Osteoblast (primary cell): ENCODE measurements around the gene SCN4A. TPM values are rescaled to one million over a fixed set of nuclear protein-coding genes. Genes with fewer than 3 reads are reported as not detected.
A peak's percentile ranks its signal among the peaks of the same experiment; 100 is the strongest.
"Not testable (repeated sequence)": the region's sequence is repeated elsewhere in the genome, so short reads cannot be mapped to it uniquely, and the experiment has no call there.

Source experiments
- DNase-seq: peaks from one replicate; pipeline ENCODE4 v3.0.0; 2011; ENCODE audit warnings: low spot score, mixed read lengths; ENCODE audit not compliant: insufficient read length; ENCODE audit errors: missing footprints
- H2AFZ ChIP-seq: 2 replicates; pipeline ENCODE4 v1.6.0; 2011; ENCODE audit warnings: mild to moderate bottlenecking, low read length
- H3K27ac ChIP-seq: 2 replicates; pipeline ENCODE4 v1.5.1; 2011; ENCODE audit warnings: mild to moderate bottlenecking, low read depth, low read length, moderate library complexity
- H3K27me3 ChIP-seq: 2 replicates; pipeline ENCODE4 v1.6.0; 2012; ENCODE audit warnings: mild to moderate bottlenecking, control low read depth, inconsistent platforms, low read length, moderate library complexity; ENCODE audit not compliant: insufficient read depth
- H3K36me3 ChIP-seq: 2 replicates; pipeline ENCODE4 v1.5.1; 2011; ENCODE audit warnings: mild to moderate bottlenecking, low read length, control low read depth, moderate library complexity; ENCODE audit not compliant: insufficient read depth
- H3K4me1 ChIP-seq: 2 replicates; pipeline ENCODE4 v1.5.1; 2011; ENCODE audit warnings: mild to moderate bottlenecking, low read length, control low read depth, moderate library complexity; ENCODE audit not compliant: insufficient read depth
- H3K4me2 ChIP-seq: 2 replicates; pipeline ENCODE4 v1.6.0; 2011; ENCODE audit warnings: mild to moderate bottlenecking, low read length; ENCODE audit not compliant: insufficient read depth
- H3K4me3 ChIP-seq: fragments of 200-600 bp; sonication (generic); 3 replicates; pipeline ENCODE4 v1.5.1; 2012; ENCODE audit warnings: mild to moderate bottlenecking, low read length, inconsistent platforms; ENCODE audit not compliant: insufficient read depth
- H3K79me2 ChIP-seq: 2 replicates; pipeline ENCODE4 v1.6.0; 2012; ENCODE audit warnings: mild to moderate bottlenecking, low read length, control low read depth, inconsistent platforms; ENCODE audit not compliant: insufficient read depth
- H3K9me3 ChIP-seq: 2 replicates; pipeline ENCODE4 v1.5.1; 2011; ENCODE audit warnings: low read depth, low read length, control low read depth
- H4K20me1 ChIP-seq: 2 replicates; pipeline ENCODE4 v1.6.0; 2012; ENCODE audit warnings: mild to moderate bottlenecking, low read length, control low read depth; ENCODE audit not compliant: insufficient read depth
- CTCF ChIP-seq: IDR thresholded peaks from 2 replicates; pipeline ENCODE4 v1.5.1; 2011; ENCODE audit warnings: mild to moderate bottlenecking, low read depth, low read length, moderate library complexity; ENCODE audit errors: extremely low read depth
- total RNA-seq: library from RNA; depleted of rRNA; stranded (reverse); fragments of >200 nt; gene quantifications from 2 replicates; pipeline ENCODE4 v1.2.3, GENCODE V29; 2012

SCN4A gene
- total RNA-seq, 1 donor: not detected

- Histone ChIP-seq H3K4me2 (no peak overlapping the region), H3K9me3 (peaks cover 4% of the 10 kb centered on the region), H3K79me2 (no peaks in the 10 kb centered on the region), H3K4me3 (no peak overlapping the region), H3K36me3 (no peaks in the 10 kb centered on the region), H4K20me1 (no peaks in the 10 kb centered on the region), H3K27me3 (peaks cover 5% of the 10 kb centered on the region), H2AFZ (no peak overlapping the region), H3K27ac (no peak overlapping the region), H3K4me1 (peaks cover 12% of the 10 kb centered on the region)
- peak; percentile 97 for DNase-seq
- no peak for TF ChIP-seq CTCF
Measured at GRCh38 chr17:63984651-63985386, 12.1 kb upstream of the SCN4A start.

- H3K79me2 ChIP-seq: no peaks in the 10 kb centered on the region
- peak; percentile 73 for DNase-seq
- no peaks in the 10 kb centered on the region for H3K36me3 ChIP-seq
- H3K27me3 ChIP-seq: peaks cover 7% of the 10 kb centered on the region
- no peak overlapping the region for H2AFZ ChIP-seq
- H3K9me3 ChIP-seq: peaks cover 4% of the 10 kb centered on the region
- H4K20me1 ChIP-seq: no peaks in the 10 kb centered on the region
- H3K27ac ChIP-seq: no peak overlapping the region
- H3K4me3 ChIP-seq: no peak overlapping the region
- no peak overlapping the region for H3K4me2 ChIP-seq
- no peak for TF ChIP-seq CTCF
- peaks cover 12% of the 10 kb centered on the region for H3K4me1 ChIP-seq
Measured at GRCh38 chr17:63984236-63984635, 11.5 kb upstream of the SCN4A start.

- Histone ChIP-seq H3K4me1 (peaks cover 12% of the 10 kb centered on the region), H3K9me3 (peaks cover 4% of the 10 kb centered on the region), H4K20me1 (no peaks in the 10 kb centered on the region), H3K36me3 (no peaks in the 10 kb centered on the region), H3K4me2 (no peak overlapping the region), H2AFZ (no peak overlapping the region), H3K79me2 (no peaks in the 10 kb centered on the region), H3K4me3 (no peak overlapping the region), H3K27me3 (peaks cover 3% of the 10 kb centered on the region), H3K27ac (no peak overlapping the region)
- no peak for TF ChIP-seq CTCF
- peak; percentile 39 for DNase-seq
Measured at GRCh38 chr17:63983320-63983719, 10.6 kb upstream of the SCN4A start.

DNA sequence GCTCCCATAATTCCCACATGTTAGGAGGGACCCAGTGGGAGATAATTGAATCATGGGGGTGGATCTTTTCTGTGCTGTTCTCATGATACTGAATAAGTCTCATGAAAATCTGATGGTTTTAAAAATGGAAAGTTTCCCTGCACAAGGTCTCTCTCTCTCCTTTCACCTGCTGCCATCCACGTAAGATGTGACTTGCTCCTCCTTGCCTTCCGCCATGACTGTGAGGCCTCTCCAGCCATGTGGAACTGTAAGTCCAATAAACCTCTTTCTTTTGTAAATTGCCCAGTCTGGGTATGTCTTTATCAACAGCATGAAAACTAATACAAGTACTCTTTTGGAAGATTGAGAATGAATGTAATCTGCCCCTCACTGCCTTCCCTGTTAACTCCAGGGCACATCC, 9.9 kb upstream of the SCN4A start:
- not testable (repeated sequence) for H3K4me3 ChIP-seq, H3K9me3 ChIP-seq, H3K27me3 ChIP-seq, DNase-seq, H3K27ac ChIP-seq, H3K79me2 ChIP-seq, H2AFZ ChIP-seq, H3K4me2 ChIP-seq, H3K36me3 ChIP-seq, H4K20me1 ChIP-seq
- peaks cover 12% of the 10 kb centered on the region for H3K4me1 ChIP-seq
